K562 (cell line): ENCODE results near the gene LDLR. TPM values are rescaled to one million over a fixed set of nuclear protein-coding genes. Genes with fewer than 3 reads are reported as not detected.

Experiments used
- CEBPG ChIP-seq, 3 experiments: fragments of 200-800 bp in 1 of 3; sonication (Bioruptor generic) in 1 of 3; sonication (generic) in 1 of 3; formaldehyde crosslinking in 1 of 3; IDR thresholded peaks in 2 of 3; conservative IDR thresholded peaks in 1 of 3; 2 replicates each; pipeline versions ENCODE4 v1.6.1 to v1.8.0; 2016 to 2022; ENCODE audit warnings: missing compliant biosample characterization in 2 of 3, missing genetic modification characterization in 2 of 3, mild to moderate bottlenecking in 1 of 3, missing genetic modification reagents in 1 of 3
- CSDE1 ChIP-seq, 2 experiments: fragments of 450-650 bp; IDR thresholded peaks; 2 replicates each; pipeline ENCODE4 v1.6.1; 2016; ENCODE audit warnings: mild to moderate bottlenecking in 1 of 2
- ETV1 ChIP-seq: fragments of 450-650 bp; conservative IDR thresholded peaks from 2 replicates; pipeline ENCODE4 v1.6.1; 2016; ENCODE audit warnings: missing genetic modification characterization, control low read depth, low read depth, missing compliant biosample characterization
- HMG20B ChIP-seq: fragments of 250-450 bp; sonication (Bioruptor Pico); IDR thresholded peaks from 2 replicates; pipeline ENCODE4 v1.5.0; 2021; ENCODE audit warnings: mild to moderate bottlenecking
- NR1H2 ChIP-seq: sonication (generic); formaldehyde crosslinking; IDR thresholded peaks from 2 replicates; pipeline ENCODE4 v1.4.0; 2020; ENCODE audit warnings: mild to moderate bottlenecking, missing genetic modification reagents
- PHB ChIP-seq: fragments of 250-450 bp; sonication (Bioruptor Pico); IDR thresholded peaks from 2 replicates; pipeline ENCODE4 v1.5.0; 2021
- POLR2A ChIP-seq: fragments of 450-650 bp; conservative IDR thresholded peaks from 2 replicates; pipeline ENCODE4 v1.6.1; 2016
- POLR2AphosphoS5 ChIP-seq: IDR thresholded peaks from 2 replicates; pipeline ENCODE4 v1.6.1; 2011; ENCODE audit warnings: mild to moderate bottlenecking, low read depth, low read length, moderate library complexity; ENCODE audit not compliant: control insufficient read depth, insufficient read depth
- RBM22 ChIP-seq: fragments of 200-400 bp; formaldehyde crosslinking; IDR thresholded peaks from 2 replicates; pipeline ENCODE4 v1.6.1; 2018; ENCODE audit warnings: low read length, low read depth; ENCODE audit not compliant: poor library complexity, severe bottlenecking
- SAP30 ChIP-seq: fragments of 200-600 bp; sonication (generic); IDR thresholded peaks from 2 replicates; pipeline ENCODE4 v1.6.1; 2012; ENCODE audit warnings: borderline replicate concordance, low read depth, mild to moderate bottlenecking, moderate library complexity, low read length, control low read depth, inconsistent platforms; ENCODE audit not compliant: insufficient read depth, poor library complexity, severe bottlenecking
- SMAD2 ChIP-seq: fragments of 150-350 bp; IDR thresholded peaks from 2 replicates; pipeline ENCODE4 v1.6.1; 2014; ENCODE audit warnings: low read depth, mild to moderate bottlenecking, low read length
- SNRNP70 ChIP-seq: fragments of 200-400 bp; formaldehyde crosslinking; optimal IDR thresholded peaks from 2 replicates; pipeline ENCODE3; 2017; ENCODE audit warnings: low read depth, low read length
- SRSF1 ChIP-seq: fragments of 200-400 bp; formaldehyde crosslinking; IDR thresholded peaks from 2 replicates; pipeline ENCODE4 v1.6.1; 2017; ENCODE audit warnings: mild to moderate bottlenecking, low read depth, low read length, moderate library complexity
- ZNF140 ChIP-seq: fragments of 250-450 bp; sonication (Bioruptor Pico); IDR thresholded peaks from 2 replicates; pipeline ENCODE4 v1.8.0; 2021; ENCODE audit warnings: moderate library complexity, mild to moderate bottlenecking, inconsistent platforms
- polyA plus RNA-seq, 8 experiments: library from polyadenylated mRNA; depleted of rRNA in 4 of 8; stranded (reverse) in 5 of 8; unstranded in 3 of 8; fragments of >200 nt; fragmentation: Nextera tagmentation in 2 of 8; fragmentation: Illumina TruSeq in 1 of 8; extraction: Ambion mirVana in 2 of 8; extraction: Trizol in 1 of 8; gene quantifications; 2 replicates each; pipeline versions ENCODE4 v1.2.1 to v1.2.3, GENCODE V29; 2011 to 2014; ENCODE audit warnings: inconsistent platforms in 1 of 8, missing spikeins in 1 of 8
- total RNA-seq, 7 experiments: library from RNA; depleted of rRNA in 6 of 7; stranded (reverse); fragments of >200 nt in 6 of 7; fragmentation: Illumina TruSeq in 2 of 7; extraction: Trizol in 2 of 7; gene quantifications; 2 replicates each; pipeline versions ENCODE4 v1.2.1 to v1.2.3, GENCODE V29; 2011 to 2021; ENCODE audit warnings: low replicate concordance in 1 of 7
- TF ChIP-seq, protein P1 (sequence below): sonication (generic); formaldehyde crosslinking; IDR thresholded peaks from 2 replicates; pipeline ENCODE4 v1.8.1; 2023; ENCODE audit warnings: mild to moderate bottlenecking, missing genetic modification reagents, moderate library complexity
- TF ChIP-seq, protein P2 (sequence below): fragments of 450-650 bp; formaldehyde crosslinking; conservative IDR thresholded peaks from 2 replicates; pipeline ENCODE4 v1.4.0; 2022; ENCODE audit warnings: mild to moderate bottlenecking, missing genetic modification characterization
- TF ChIP-seq, protein P3 (sequence below): fragments of 250-450 bp; sonication (Bioruptor Pico); IDR thresholded peaks from 2 replicates; pipeline ENCODE4 v1.4.0; 2020
- TF ChIP-seq, protein P4 (sequence below): sonication (generic); formaldehyde crosslinking; IDR thresholded peaks from 2 replicates; pipeline ENCODE4 v1.8.1; 2023; ENCODE audit warnings: mild to moderate bottlenecking, missing genetic modification reagents

LDLR gene
- total and polyA plus RNA-seq, 9 of the 15 experiments (the other 6 are each of a cell fraction or from before 2014, with no cell fraction given): 19.9 to 114 (median 56.3) TPM

DNA sequence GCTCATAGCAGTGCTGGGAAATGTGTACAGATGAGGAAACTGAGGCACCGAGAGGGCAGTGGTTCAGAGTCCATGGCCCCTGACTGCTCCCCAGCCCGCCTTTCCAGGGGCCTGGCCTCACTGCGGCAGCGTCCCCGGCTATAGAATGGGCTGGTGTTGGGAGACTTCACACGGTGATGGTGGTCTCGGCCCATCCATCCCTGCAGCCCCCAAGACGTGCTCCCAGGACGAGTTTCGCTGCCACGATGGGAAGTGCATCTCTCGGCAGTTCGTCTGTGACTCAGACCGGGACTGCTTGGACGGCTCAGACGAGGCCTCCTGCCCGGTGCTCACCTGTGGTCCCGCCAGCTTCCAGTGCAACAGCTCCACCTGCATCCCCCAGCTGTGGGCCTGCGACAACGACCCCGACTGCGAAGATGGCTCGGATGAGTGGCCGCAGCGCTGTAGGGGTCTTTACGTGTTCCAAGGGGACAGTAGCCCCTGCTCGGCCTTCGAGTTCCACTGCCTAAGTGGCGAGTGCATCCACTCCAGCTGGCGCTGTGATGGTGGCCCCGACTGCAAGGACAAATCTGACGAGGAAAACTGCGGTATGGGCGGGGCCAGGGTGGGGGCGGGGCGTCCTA, 15.9 kb downstream of the LDLR start (continued):
- TF ChIP-seq, protein P1, sequence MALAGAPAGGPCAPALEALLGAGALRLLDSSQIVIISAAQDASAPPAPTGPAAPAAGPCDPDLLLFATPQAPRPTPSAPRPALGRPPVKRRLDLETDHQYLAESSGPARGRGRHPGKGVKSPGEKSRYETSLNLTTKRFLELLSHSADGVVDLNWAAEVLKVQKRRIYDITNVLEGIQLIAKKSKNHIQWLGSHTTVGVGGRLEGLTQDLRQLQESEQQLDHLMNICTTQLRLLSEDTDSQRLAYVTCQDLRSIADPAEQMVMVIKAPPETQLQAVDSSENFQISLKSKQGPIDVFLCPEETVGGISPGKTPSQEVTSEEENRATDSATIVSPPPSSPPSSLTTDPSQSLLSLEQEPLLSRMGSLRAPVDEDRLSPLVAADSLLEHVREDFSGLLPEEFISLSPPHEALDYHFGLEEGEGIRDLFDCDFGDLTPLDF (CRISPR knock-in tag): no peak
- TF ChIP-seq NR1H2 (CRISPR knock-in tag) (no peak), PHB (CRISPR knock-in tag) (no peak), POLR2AphosphoS5 (peak; percentile 51), CEBPG (CRISPR knock-in tag; IDR thresholded peaks at IDR 0.05) (no peak), CEBPG (tag; conservative IDR thresholded peaks at IDR 0.05 in 1 of 2, IDR thresholded peaks at IDR 0.05 in 1 of 2) (no peak), SMAD2 (no peak), CSDE1 (IDR thresholded peaks at IDR 0.05) (no peak), RBM22 (peak; percentile 99), SRSF1 (peak; percentile 65; the same call in 1 of the 2 replicates), ZNF140 (no peak), SAP30 (no peak), HMG20B (no peak), ETV1 (tag) (no peak), SNRNP70 (no peak), POLR2A (peak; percentile 68)
- TF ChIP-seq, protein P2, sequence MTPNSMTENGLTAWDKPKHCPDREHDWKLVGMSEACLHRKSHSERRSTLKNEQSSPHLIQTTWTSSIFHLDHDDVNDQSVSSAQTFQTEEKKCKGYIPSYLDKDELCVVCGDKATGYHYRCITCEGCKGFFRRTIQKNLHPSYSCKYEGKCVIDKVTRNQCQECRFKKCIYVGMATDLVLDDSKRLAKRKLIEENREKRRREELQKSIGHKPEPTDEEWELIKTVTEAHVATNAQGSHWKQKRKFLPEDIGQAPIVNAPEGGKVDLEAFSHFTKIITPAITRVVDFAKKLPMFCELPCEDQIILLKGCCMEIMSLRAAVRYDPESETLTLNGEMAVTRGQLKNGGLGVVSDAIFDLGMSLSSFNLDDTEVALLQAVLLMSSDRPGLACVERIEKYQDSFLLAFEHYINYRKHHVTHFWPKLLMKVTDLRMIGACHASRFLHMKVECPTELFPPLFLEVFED (CRISPR knock-in tag): no peak
- TF ChIP-seq, protein P3, sequence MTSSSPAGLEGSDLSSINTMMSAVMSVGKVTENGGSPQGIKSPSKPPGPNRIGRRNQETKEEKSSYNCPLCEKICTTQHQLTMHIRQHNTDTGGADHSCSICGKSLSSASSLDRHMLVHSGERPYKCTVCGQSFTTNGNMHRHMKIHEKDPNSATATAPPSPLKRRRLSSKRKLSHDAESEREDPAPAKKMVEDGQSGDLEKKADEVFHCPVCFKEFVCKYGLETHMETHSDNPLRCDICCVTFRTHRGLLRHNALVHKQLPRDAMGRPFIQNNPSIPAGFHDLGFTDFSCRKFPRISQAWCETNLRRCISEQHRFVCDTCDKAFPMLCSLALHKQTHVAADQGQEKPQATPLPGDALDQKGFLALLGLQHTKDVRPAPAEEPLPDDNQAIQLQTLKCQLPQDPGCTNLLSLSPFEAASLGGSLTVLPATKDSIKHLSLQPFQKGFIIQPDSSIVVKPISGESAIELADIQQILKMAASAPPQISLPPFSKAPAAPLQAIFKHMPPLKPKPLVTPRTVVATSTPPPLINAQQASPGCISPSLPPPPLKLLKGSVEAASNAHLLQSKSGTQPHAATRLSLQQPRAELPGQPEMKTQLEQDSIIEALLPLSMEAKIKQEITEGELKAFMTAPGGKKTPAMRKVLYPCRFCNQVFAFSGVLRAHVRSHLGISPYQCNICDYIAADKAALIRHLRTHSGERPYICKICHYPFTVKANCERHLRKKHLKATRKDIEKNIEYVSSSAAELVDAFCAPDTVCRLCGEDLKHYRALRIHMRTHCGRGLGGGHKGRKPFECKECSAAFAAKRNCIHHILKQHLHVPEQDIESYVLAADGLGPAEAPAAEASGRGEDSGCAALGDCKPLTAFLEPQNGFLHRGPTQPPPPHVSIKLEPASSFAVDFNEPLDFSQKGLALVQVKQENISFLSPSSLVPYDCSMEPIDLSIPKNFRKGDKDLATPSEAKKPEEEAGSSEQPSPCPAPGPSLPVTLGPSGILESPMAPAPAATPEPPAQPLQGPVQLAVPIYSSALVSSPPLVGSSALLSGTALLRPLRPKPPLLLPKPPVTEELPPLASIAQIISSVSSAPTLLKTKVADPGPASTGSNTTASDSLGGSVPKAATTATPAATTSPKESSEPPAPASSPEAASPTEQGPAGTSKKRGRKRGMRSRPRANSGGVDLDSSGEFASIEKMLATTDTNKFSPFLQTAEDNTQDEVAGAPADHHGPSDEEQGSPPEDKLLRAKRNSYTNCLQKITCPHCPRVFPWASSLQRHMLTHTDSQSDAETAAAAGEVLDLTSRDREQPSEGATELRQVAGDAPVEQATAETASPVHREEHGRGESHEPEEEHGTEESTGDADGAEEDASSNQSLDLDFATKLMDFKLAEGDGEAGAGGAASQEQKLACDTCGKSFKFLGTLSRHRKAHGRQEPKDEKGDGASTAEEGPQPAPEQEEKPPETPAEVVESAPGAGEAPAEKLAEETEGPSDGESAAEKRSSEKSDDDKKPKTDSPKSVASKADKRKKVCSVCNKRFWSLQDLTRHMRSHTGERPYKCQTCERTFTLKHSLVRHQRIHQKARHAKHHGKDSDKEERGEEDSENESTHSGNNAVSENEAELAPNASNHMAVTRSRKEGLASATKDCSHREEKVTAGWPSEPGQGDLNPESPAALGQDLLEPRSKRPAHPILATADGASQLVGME (CRISPR knock-in tag): no peak
- TF ChIP-seq, protein P4, sequence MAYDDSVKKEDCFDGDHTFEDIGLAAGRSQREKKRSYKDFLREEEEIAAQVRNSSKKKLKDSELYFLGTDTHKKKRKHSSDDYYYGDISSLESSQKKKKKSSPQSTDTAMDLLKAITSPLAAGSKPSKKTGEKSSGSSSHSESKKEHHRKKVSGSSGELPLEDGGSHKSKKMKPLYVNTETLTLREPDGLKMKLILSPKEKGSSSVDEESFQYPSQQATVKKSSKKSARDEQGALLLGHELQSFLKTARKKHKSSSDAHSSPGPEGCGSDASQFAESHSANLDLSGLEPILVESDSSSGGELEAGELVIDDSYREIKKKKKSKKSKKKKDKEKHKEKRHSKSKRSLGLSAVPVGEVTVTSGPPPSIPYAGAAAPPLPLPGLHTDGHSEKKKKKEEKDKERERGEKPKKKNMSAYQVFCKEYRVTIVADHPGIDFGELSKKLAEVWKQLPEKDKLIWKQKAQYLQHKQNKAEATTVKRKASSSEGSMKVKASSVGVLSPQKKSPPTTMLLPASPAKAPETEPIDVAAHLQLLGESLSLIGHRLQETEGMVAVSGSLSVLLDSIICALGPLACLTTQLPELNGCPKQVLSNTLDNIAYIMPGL (CRISPR knock-in tag): no peak
